Neuron (in vitro differentiated cells): ENCODE measurements around the gene CDH13.

ENCODE experiments used
- H2AFZ ChIP-seq: one replicate; pipeline ENCODE4 v1.6.1; 2013; ENCODE audit warnings: low read depth, mild to moderate bottlenecking, inconsistent platforms, low read length, moderate library complexity
- H3K27me3 ChIP-seq: one replicate; pipeline ENCODE4 v1.6.1; 2013; ENCODE audit warnings: low read length; ENCODE audit not compliant: insufficient read depth
- H3K36me3 ChIP-seq: one replicate; pipeline ENCODE4 v1.6.1; 2013; ENCODE audit warnings: low read length; ENCODE audit not compliant: insufficient read depth
- H3K4me1 ChIP-seq: one replicate; pipeline ENCODE4 v1.6.1; 2013; ENCODE audit warnings: low read length; ENCODE audit not compliant: insufficient read depth
- H3K4me3 ChIP-seq: 2 replicates; pipeline ENCODE4 v1.5.1; 2013; ENCODE audit warnings: mild to moderate bottlenecking, low read length, moderate library complexity
- H3K9me3 ChIP-seq: one replicate; pipeline ENCODE4 v1.6.1; 2013; ENCODE audit warnings: low read length

Gene CDH13

DNA sequence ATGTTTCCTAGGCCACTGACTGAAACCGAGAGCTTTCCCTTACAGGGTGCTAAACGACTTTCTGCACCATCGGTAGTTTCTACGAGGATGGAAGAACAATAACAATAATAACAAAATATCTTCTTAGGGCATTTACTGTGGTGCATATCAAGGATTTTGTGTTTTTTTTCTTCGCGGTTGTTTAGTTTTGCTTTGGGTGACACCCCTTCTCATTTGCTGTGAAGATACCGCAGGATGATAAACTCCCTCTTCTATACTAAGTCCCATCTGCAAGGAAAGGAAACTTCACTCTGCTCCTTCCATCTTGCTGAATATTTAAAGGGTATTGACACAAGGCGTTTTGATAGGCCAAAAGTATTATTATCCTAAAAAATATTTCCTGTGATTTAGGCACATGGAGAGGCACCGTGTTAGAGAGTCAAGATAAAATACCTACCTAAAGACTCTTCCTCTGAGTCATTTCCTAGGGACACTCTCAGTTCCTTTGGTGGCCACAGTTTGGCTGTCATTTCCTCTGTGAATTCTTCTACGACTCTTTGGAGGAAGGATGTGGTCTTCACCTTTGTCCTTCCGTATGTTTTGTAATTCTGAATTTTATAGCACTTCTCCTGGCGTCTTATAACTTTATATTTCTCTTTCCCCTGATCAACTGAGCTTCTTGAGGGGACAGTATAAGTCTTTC is 318.8 kb downstream of the CDH13 start:
- no peak overlapping the region for H2AFZ ChIP-seq
- no peaks in the 10 kb centered on the region for H3K27me3 ChIP-seq
- no peak overlapping the region for H3K4me3 ChIP-seq
- H3K36me3 ChIP-seq, result no peaks in the 10 kb centered on the region
- H3K4me1 ChIP-seq, result no peaks in the 10 kb centered on the region
- no peaks in the 10 kb centered on the region for H3K9me3 ChIP-seq

GRCh38 chr16:82947698-82948097 is 320.9 kb downstream of the CDH13 start:
- Histone ChIP-seq H3K4me3 (no peak overlapping the region), H3K4me1 (no peaks in the 10 kb centered on the region), H3K36me3 (no peaks in the 10 kb centered on the region), H3K9me3 (no peaks in the 10 kb centered on the region), H3K27me3 (no peaks in the 10 kb centered on the region), H2AFZ (no peak overlapping the region)

- Histone ChIP-seq H3K4me3 (no peak overlapping the region), H3K27me3 (no peaks in the 10 kb centered on the region), H3K9me3 (no peaks in the 10 kb centered on the region)
These were observed 322.2 kb downstream of the CDH13 start for GRCh38 chr16:82949016-82949415.

GRCh38 chr16:82953517-82953916 is 326.7 kb downstream of the CDH13 start:
- no peaks in the 10 kb centered on the region for H3K4me1 ChIP-seq
- H3K9me3 ChIP-seq, result no peaks in the 10 kb centered on the region
- H3K4me3 ChIP-seq, result no peak overlapping the region
- no peaks in the 10 kb centered on the region for H3K36me3 ChIP-seq
- H3K27me3 ChIP-seq, result no peaks in the 10 kb centered on the region
- H2AFZ ChIP-seq, result no peak overlapping the region

More at GRCh38 chr16:82949016-82949415, 322.2 kb downstream of the CDH13 start:
- no peaks in the 10 kb centered on the region for H3K4me1 ChIP-seq
- H3K36me3 ChIP-seq, result no peaks in the 10 kb centered on the region
- H2AFZ ChIP-seq, result no peak overlapping the region

- Histone ChIP-seq H3K9me3 (no peaks in the 10 kb centered on the region), H3K4me1 (no peaks in the 10 kb centered on the region), H3K27me3 (no peaks in the 10 kb centered on the region), H2AFZ (no peak overlapping the region), H3K36me3 (no peaks in the 10 kb centered on the region), H3K4me3 (no peak overlapping the region)
These were observed 327.6 kb downstream of the CDH13 start for GRCh38 chr16:82954224-82954929.

- no peak overlapping the region for H2AFZ ChIP-seq
- no peaks in the 10 kb centered on the region for H3K9me3 ChIP-seq
- no peaks in the 10 kb centered on the region for H3K4me1 ChIP-seq
- no peak overlapping the region for H3K4me3 ChIP-seq
- H3K36me3 ChIP-seq, result no peaks in the 10 kb centered on the region
- no peaks in the 10 kb centered on the region for H3K27me3 ChIP-seq
These were observed 329.1 kb downstream of the CDH13 start for GRCh38 chr16:82955741-82956348.

- Histone ChIP-seq H3K4me3 (no peak overlapping the region), H3K4me1 (no peaks in the 10 kb centered on the region), H3K36me3 (no peaks in the 10 kb centered on the region), H3K9me3 (no peaks in the 10 kb centered on the region), H2AFZ (no peak overlapping the region), H3K27me3 (no peaks in the 10 kb centered on the region)
These were observed 330.4 kb downstream of the CDH13 start for GRCh38 chr16:82957212-82957611.

DNA sequence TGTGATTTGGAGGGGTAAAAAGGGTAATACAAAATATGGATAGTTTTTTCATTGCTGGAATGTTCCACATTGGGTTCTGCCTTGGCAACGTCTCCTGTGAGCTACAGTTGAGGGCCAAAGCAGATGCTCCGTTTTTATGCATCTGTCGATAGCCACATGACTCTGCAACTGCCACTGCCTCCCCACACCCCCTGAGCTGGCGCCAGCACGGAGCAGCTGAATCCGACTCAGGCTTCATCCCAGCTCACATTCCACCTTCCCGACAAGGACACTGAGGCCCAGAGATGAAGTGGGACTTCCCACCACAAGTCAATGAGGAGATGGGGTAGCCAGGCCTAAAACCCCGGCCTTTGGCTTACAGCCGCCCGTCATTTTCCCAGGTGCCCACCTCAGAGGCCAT is 334.1 kb downstream of the CDH13 start:
- no peak overlapping the region for H2AFZ ChIP-seq
- no peaks in the 10 kb centered on the region for H3K9me3 ChIP-seq
- no peaks in the 10 kb centered on the region for H3K36me3 ChIP-seq
- H3K4me3 ChIP-seq, result no peak overlapping the region
- H3K4me1 ChIP-seq, result no peaks in the 10 kb centered on the region
- H3K27me3 ChIP-seq, result no peaks in the 10 kb centered on the region

DNA sequence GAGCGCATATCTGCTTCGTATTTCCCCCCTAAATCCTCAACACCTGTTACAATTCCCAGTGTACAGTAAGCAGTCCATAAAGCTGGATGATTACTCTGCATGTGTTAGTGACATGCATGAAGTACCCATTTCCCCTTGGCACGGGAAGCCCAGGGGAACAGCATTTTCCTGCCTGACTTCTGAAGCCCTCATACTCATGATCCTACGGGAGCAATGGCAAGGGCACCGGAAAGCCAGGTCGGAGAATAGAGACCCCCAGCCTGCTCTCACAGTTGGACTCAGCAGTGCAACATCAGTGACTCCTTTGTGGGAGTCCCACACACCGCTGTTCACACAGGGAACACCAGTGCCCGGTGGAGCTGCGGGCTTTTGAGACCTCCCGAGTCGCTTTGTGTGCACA is 336.9 kb downstream of the CDH13 start:
- H3K9me3 ChIP-seq, result no peaks in the 10 kb centered on the region
- no peak overlapping the region for H3K4me3 ChIP-seq
- H3K36me3 ChIP-seq, result no peaks in the 10 kb centered on the region
- H3K4me1 ChIP-seq, result no peaks in the 10 kb centered on the region
- no peaks in the 10 kb centered on the region for H3K27me3 ChIP-seq
- H2AFZ ChIP-seq, result no peak overlapping the region

DNA sequence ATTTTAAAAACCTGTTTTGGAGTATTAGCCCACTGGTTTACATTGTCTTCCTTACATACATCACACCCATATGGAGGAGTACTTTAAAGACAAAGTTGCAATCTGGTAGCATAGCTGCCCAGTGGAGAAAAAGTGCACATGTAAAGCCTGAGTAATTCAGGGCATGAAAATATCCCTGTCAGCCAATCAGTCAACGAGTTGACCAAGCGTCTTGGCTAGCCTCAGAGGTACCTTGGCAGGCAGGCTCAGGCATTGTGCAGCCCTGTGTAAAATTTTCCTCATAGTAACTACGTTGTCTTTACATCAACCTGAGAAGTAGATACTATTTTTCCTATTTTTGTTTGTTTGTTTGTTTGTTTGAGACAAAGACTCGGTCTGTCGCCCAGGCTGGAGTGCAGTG is 339.0 kb downstream of the CDH13 start:
- Histone ChIP-seq H3K9me3 (no peaks in the 10 kb centered on the region), H3K36me3 (no peaks in the 10 kb centered on the region), H3K27me3 (no peaks in the 10 kb centered on the region), H3K4me3 (no peak overlapping the region), H3K4me1 (no peaks in the 10 kb centered on the region), H2AFZ (no peak overlapping the region)

- H3K36me3 ChIP-seq, result no peaks in the 10 kb centered on the region
- H3K27me3 ChIP-seq, result no peaks in the 10 kb centered on the region
- no peaks in the 10 kb centered on the region for H3K4me1 ChIP-seq
- no peaks in the 10 kb centered on the region for H3K9me3 ChIP-seq
- H2AFZ ChIP-seq, result no peak overlapping the region
- H3K4me3 ChIP-seq, result no peak overlapping the region
These were observed 340.7 kb downstream of the CDH13 start for GRCh38 chr16:82967424-82967823.

DNA sequence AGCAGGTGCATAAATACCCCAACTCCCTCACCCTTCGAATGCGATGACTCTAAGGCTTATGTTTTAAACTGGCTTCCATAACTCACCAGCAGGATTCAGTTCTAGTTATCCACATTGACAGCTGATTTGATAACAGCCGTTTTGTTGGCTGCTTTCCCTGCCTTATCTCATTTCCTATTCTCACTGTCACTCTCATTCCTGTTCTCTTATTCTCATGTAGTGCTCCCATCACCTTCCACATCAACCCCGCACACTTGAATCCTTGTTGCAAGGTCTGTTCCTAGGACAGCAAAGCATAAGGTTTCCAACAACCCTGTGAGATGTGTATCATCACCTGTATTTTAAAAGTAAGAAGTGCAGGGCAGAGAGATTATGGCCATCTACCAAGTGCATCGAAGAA is 344.4 kb downstream of the CDH13 start:
- H2AFZ ChIP-seq, result no peak overlapping the region
- no peaks in the 10 kb centered on the region for H3K9me3 ChIP-seq
- H3K4me1 ChIP-seq, result no peaks in the 10 kb centered on the region
- no peak overlapping the region for H3K4me3 ChIP-seq
- H3K27me3 ChIP-seq, result no peaks in the 10 kb centered on the region
- no peaks in the 10 kb centered on the region for H3K36me3 ChIP-seq

- Histone ChIP-seq H3K4me3 (no peak overlapping the region), H2AFZ (no peak overlapping the region), H3K36me3 (no peaks in the 10 kb centered on the region), H3K4me1 (no peaks in the 10 kb centered on the region), H3K9me3 (no peaks in the 10 kb centered on the region), H3K27me3 (no peaks in the 10 kb centered on the region)
These were observed 345.7 kb downstream of the CDH13 start for GRCh38 chr16:82972331-82972919.
